Thymus (tissue), 11 donors: ENCODE data around the gene ING2. TPM values are rescaled to one million over a fixed set of nuclear protein-coding genes. Genes with fewer than 3 reads are reported as not detected.
A peak's percentile ranks its signal among the peaks of the same experiment; 100 is the strongest.
"Not testable (repeated sequence)": the region's sequence is repeated elsewhere in the genome, so short reads cannot be mapped to it uniquely, and the experiment has no call there.

Experiments
- DNase-seq, 9 donors: peaks; one replicate each; pipeline ENCODE4 v3.0.0-alpha.2; 2013; ENCODE audit warnings: low spot score in 9 of 9, low read depth in 6 of 9, missing footprints in 1 of 9
- H3K27ac ChIP-seq, 2 donors: one replicate each; pipeline ENCODE4 v1.5.1; 2013; ENCODE audit warnings: control low read depth in 1 of 2, low read depth in 1 of 2, low read length in 1 of 2, mild to moderate bottlenecking in 1 of 2, moderate library complexity in 1 of 2
- H3K27me3 ChIP-seq, 2 donors: one replicate each; pipeline ENCODE4 v1.5.1; 2013; ENCODE audit warnings: low read length in 1 of 2; ENCODE audit not compliant: control insufficient read depth in 2 of 2, insufficient read depth in 1 of 2
- H3K36me3 ChIP-seq, 2 donors: one replicate each; pipeline ENCODE4 v1.5.1; 2013; ENCODE audit warnings: low read length in 1 of 2, mild to moderate bottlenecking in 1 of 2, moderate library complexity in 1 of 2; ENCODE audit not compliant: control insufficient read depth in 2 of 2, insufficient read depth in 2 of 2
- H3K4me1 ChIP-seq, 2 donors: one replicate each; pipeline ENCODE4 v1.5.1; 2013; ENCODE audit warnings: low read length in 2 of 2; ENCODE audit not compliant: control insufficient read depth in 2 of 2, insufficient read depth in 2 of 2
- H3K4me3 ChIP-seq, 2 donors: one replicate each; pipeline ENCODE4 v1.5.1; 2013; ENCODE audit warnings: low read length in 2 of 2, control low read depth in 1 of 2, mild to moderate bottlenecking in 1 of 2
- H3K9me3 ChIP-seq, 2 donors: one replicate each; pipeline ENCODE4 v1.5.1; 2013; ENCODE audit warnings: low read length in 1 of 2, mild to moderate bottlenecking in 1 of 2; ENCODE audit not compliant: control insufficient read depth in 2 of 2, insufficient read depth in 1 of 2
- WGBS: extraction: QIAGEN DNeasy Blood & Tissue Kit; methylation state at CpG from one replicate; pipeline ENCODE4 v1.1.7; 2013; 5-methylcytosine and 5-hydroxymethylcytosine counted together
- polyA plus RNA-seq: library from polyadenylated mRNA; stranded (reverse); fragments of 200-250 nt; gene quantifications from one replicate; pipeline ENCODE4 v1.2.3, GENCODE V29; 2013
- total RNA-seq: library from RNA; stranded (reverse); fragments of 120-200 nt; gene quantifications from one replicate; pipeline ENCODE4 v1.2.4, GENCODE V29; 2013
- donor health status: healthy.

The ING2 gene
- total and polyA plus RNA-seq, 2 donors = 14.9 to 26.6 TPM

GRCh38 chr4:183469285-183469684 lies 35.6 kb upstream of the ING2 start:
- H3K27ac ChIP-seq = no peak overlapping the region
- no peaks in the 10 kb centered on the region for H3K36me3 ChIP-seq
- H3K27me3 ChIP-seq = no peaks in the 10 kb centered on the region
- no peak for DNase-seq
- no peak overlapping the region for H3K4me3 ChIP-seq
- 97% methylated on average over 1 of the region's 1 CpG for WGBS
- no peaks in the 10 kb centered on the region for H3K4me1 ChIP-seq
- no peaks in the 10 kb centered on the region for H3K9me3 ChIP-seq

- H3K9me3 ChIP-seq = no peaks in the 10 kb centered on the region
- no peak overlapping the region for H3K27ac ChIP-seq
- 98% methylated on average over 2 of the region's 2 CpGs for WGBS
- H3K36me3 ChIP-seq = no peaks in the 10 kb centered on the region
- DNase-seq = no peak
- H3K4me1 ChIP-seq = no peaks in the 10 kb centered on the region
- H3K27me3 ChIP-seq = no peaks in the 10 kb centered on the region
- H3K4me3 ChIP-seq = no peak overlapping the region
These were observed 34.9 kb upstream of the ING2 start for GRCh38 chr4:183469936-183470335.

GRCh38 chr4:183470821-183471220 lies 34.0 kb upstream of the ING2 start:
- Histone ChIP-seq H3K9me3 (no peaks in the 10 kb centered on the region), H3K4me3 (no peak overlapping the region), H3K4me1 (no peaks in the 10 kb centered on the region), H3K27me3 (no peaks in the 10 kb centered on the region), H3K27ac (no peak overlapping the region), H3K36me3 (no peaks in the 10 kb centered on the region)
- no peak for DNase-seq
- 94% methylated on average over 4 of the region's 4 CpGs for WGBS

- DNase-seq = peak; percentile 26 to 83 (median 61)
- H3K4me3 ChIP-seq = no peak overlapping the region
- WGBS = 32% methylated on average over 12 of the region's 12 CpGs
These were observed 32.7 kb upstream of the ING2 start for GRCh38 chr4:183471946-183472708.

GRCh38 chr4:183478123-183478522 lies 26.7 kb upstream of the ING2 start:
- no peak overlapping the region for H3K4me3 ChIP-seq
- H3K27me3 ChIP-seq = no peaks in the 10 kb centered on the region
- H3K36me3 ChIP-seq = no peaks in the 10 kb centered on the region
- no peak overlapping the region for H3K27ac ChIP-seq
- no peak for DNase-seq
- WGBS = 88% methylated on average over 5 of the region's 5 CpGs
- no peaks in the 10 kb centered on the region for H3K4me1 ChIP-seq
- H3K9me3 ChIP-seq = no peaks in the 10 kb centered on the region

More at GRCh38 chr4:183471946-183472708, 32.7 kb upstream of the ING2 start:
- no peaks in the 10 kb centered on the region for H3K27me3 ChIP-seq
- no peaks in the 10 kb centered on the region for H3K9me3 ChIP-seq
- H3K27ac ChIP-seq = no peak overlapping the region
- no peaks in the 10 kb centered on the region for H3K4me1 ChIP-seq
- H3K36me3 ChIP-seq = no peaks in the 10 kb centered on the region

GRCh38 chr4:183478926-183479325 lies 25.9 kb upstream of the ING2 start:
- Histone ChIP-seq H3K27ac (no peak overlapping the region), H3K27me3 (no peaks in the 10 kb centered on the region), H3K4me3 (no peak overlapping the region), H3K4me1 (no peaks in the 10 kb centered on the region), H3K36me3 (no peaks in the 10 kb centered on the region), H3K9me3 (no peaks in the 10 kb centered on the region)
- no peak for DNase-seq
- WGBS = 94% methylated on average over 2 of the region's 2 CpGs

- H3K4me3 ChIP-seq, DNase-seq, H3K36me3 ChIP-seq, H3K27ac ChIP-seq, H3K9me3 ChIP-seq, H3K4me1 ChIP-seq, H3K27me3 ChIP-seq: not testable (repeated sequence)
- WGBS = 98% methylated on average over 33 of the region's 33 CpGs
These were observed 22.3 kb upstream of the ING2 start for GRCh38 chr4:183482515-183483095.

GRCh38 chr4:183483997-183484396 lies 20.9 kb upstream of the ING2 start:
- no peaks in the 10 kb centered on the region for H3K4me1 ChIP-seq
- 98% methylated on average over 7 of the region's 7 CpGs for WGBS
- no peaks in the 10 kb centered on the region for H3K36me3 ChIP-seq
- H3K27me3 ChIP-seq = no peaks in the 10 kb centered on the region
- H3K9me3 ChIP-seq = no peaks in the 10 kb centered on the region
- no peak for DNase-seq
- H3K27ac ChIP-seq = no peak overlapping the region
- H3K4me3 ChIP-seq = no peak overlapping the region

GRCh38 chr4:183485411-183486160 lies 19.3 kb upstream of the ING2 start:
- Histone ChIP-seq H3K27me3 (no peaks in the 10 kb centered on the region), H3K4me3 (no peak overlapping the region), H3K9me3 (no peaks in the 10 kb centered on the region), H3K36me3 (no peaks in the 10 kb centered on the region), H3K27ac (no peak overlapping the region), H3K4me1 (no peaks in the 10 kb centered on the region)
- 89% methylated on average over 11 of the region's 11 CpGs for WGBS
- no peak for DNase-seq
